Endothelial cell of umbilical vein (primary cell): Measurements from ENCODE around the gene CXorf65. TPM values are rescaled to one million over a fixed set of nuclear protein-coding genes. Genes with fewer than 3 reads are reported as not detected.

Source experiments
- BruUV-seq: library from RNA; stranded (reverse); fragments of 400-500 nt; replicated peaks from 2 replicates; lab custom pipeline; 2021; lab: Mats Ljungman, UMichigan
- CTCF ChIA-PET: fragments of 300-600, 350-600 bp; sonication (Branson Sonifier 250); formaldehyde crosslinking; loops from one replicate; lab custom pipeline; 2021; ENCODE audit warnings: antibody characterized with exemption, inconsistent platforms; lab: Charles Lee
- POLR2A ChIA-PET: fragments of 300-600, 350-600 bp; sonication (Branson Sonifier 250); formaldehyde crosslinking; loops from one replicate; lab custom pipeline; 2021; ENCODE audit warnings: antibody characterized with exemption, inconsistent platforms; lab: Charles Lee
- DNase-seq: peaks from one replicate; pipeline ENCODE4 v3.0.0-alpha.2; 2011; ENCODE audit warnings: low read depth, low spot score
- FAIRE-seq: peaks from 2 replicates; lab custom pipeline; 2011; peaks lifted over from hg19 to GRCh38; lab: Jason Lieb, UNC
- H2AFZ ChIP-seq: 2 replicates; pipeline ENCODE4 v1.6.0; 2012; ENCODE audit warnings: low read depth, low read length, control low read depth, inconsistent platforms
- H3K27ac ChIP-seq: 2 replicates; pipeline ENCODE4 v1.5.1; 2011; ENCODE audit warnings: low read depth, mild to moderate bottlenecking, control low read depth, low read length, moderate library complexity; ENCODE audit not compliant: insufficient read depth
- H3K27me3 ChIP-seq, 2 experiments: 2 replicates each; pipeline versions ENCODE4 v1.6.0 to v1.6.1; 2011; ENCODE audit warnings: low read length in 2 of 2, mixed read lengths in 1 of 2; ENCODE audit not compliant: control insufficient read depth in 2 of 2, insufficient read depth in 2 of 2
- H3K36me3 ChIP-seq, 2 experiments: 2 replicates in 1 of 2; 3 replicates in 1 of 2; pipeline ENCODE4 v1.5.1; 2011; ENCODE audit warnings: low read length in 2 of 2, mild to moderate bottlenecking in 1 of 2, moderate library complexity in 1 of 2; ENCODE audit not compliant: control insufficient read depth in 2 of 2, insufficient read depth in 2 of 2; ENCODE audit errors: extremely low read depth in 1 of 2
- H3K4me1 ChIP-seq: 3 replicates; pipeline ENCODE4 v1.5.1; 2011; ENCODE audit warnings: mild to moderate bottlenecking, low read length; ENCODE audit not compliant: control insufficient read depth, insufficient read depth; ENCODE audit errors: extremely low read depth
- H3K4me2 ChIP-seq: 2 replicates; pipeline ENCODE4 v1.6.1; 2011; ENCODE audit warnings: low read length, control low read depth, mixed read lengths; ENCODE audit not compliant: insufficient read depth
- H3K4me3 ChIP-seq, 3 experiments: fragments of 200-600 bp in 1 of 3; sonication (generic), shearing (Covaris generic) in 1 of 3; replicated peaks in 1 of 3; 2 replicates each; pipeline ENCODE4 v1.5.1; 2011 to 2016; ENCODE audit warnings: control low read depth in 3 of 3, low read length in 3 of 3, mild to moderate bottlenecking in 2 of 3, inconsistent platforms in 1 of 3, low read depth in 1 of 3, moderate library complexity in 1 of 3; ENCODE audit not compliant: insufficient read depth in 1 of 3
- H3K79me2 ChIP-seq: 2 replicates; pipeline ENCODE4 v1.6.0; 2012; ENCODE audit warnings: low read length, inconsistent platforms; ENCODE audit not compliant: control insufficient read depth, insufficient read depth
- H3K9ac ChIP-seq: replicated peaks from 2 replicates; pipeline ENCODE3; 2011; ENCODE audit warnings: low read length, control low read depth; ENCODE audit not compliant: insufficient read depth; ENCODE audit errors: extremely low read depth
- H3K9me1 ChIP-seq: replicated peaks from 3 replicates; pipeline ENCODE4 v1.6.0; 2011; ENCODE audit warnings: mild to moderate bottlenecking, low read length; ENCODE audit not compliant: control insufficient read depth, insufficient read depth; ENCODE audit errors: extremely low read depth
- H3K9me3 ChIP-seq: replicated peaks from 2 replicates; pipeline ENCODE4 v1.5.1; 2012; ENCODE audit warnings: low read length, inconsistent platforms; ENCODE audit not compliant: control insufficient read depth, insufficient read depth
- H4K20me1 ChIP-seq: replicated peaks from 2 replicates; pipeline ENCODE3; 2011; ENCODE audit warnings: mild to moderate bottlenecking, low read length; ENCODE audit not compliant: control insufficient read depth, insufficient read depth; ENCODE audit errors: extremely low read depth
- CTCF ChIP-seq, 2 donors: IDR thresholded peaks; 1 replicate in 1 of 2; 2 replicates in 1 of 2; pipeline ENCODE4 v1.5.1; 2011; ENCODE audit warnings: low read length in 2 of 2, mild to moderate bottlenecking in 2 of 2, moderate library complexity in 2 of 2, control low read depth in 1 of 2, inconsistent platforms in 1 of 2, low read depth in 1 of 2; ENCODE audit not compliant: insufficient read depth in 1 of 2; ENCODE audit errors: extremely low read depth in 1 of 2
- EZH2 ChIP-seq: IDR thresholded peaks from 2 replicates; pipeline ENCODE4 v1.6.1; 2012; ENCODE audit warnings: borderline replicate concordance, low read depth, mild to moderate bottlenecking, moderate library complexity, low read length, inconsistent platforms; ENCODE audit not compliant: severe bottlenecking
- FOS ChIP-seq: IDR thresholded peaks from 2 replicates; pipeline ENCODE4 v1.6.1; 2011; ENCODE audit warnings: mild to moderate bottlenecking, low read length, moderate library complexity, borderline replicate concordance; ENCODE audit not compliant: insufficient read depth
- GATA2 ChIP-seq: IDR thresholded peaks from 2 replicates; pipeline ENCODE4 v1.7.0; 2011; ENCODE audit warnings: low read depth, mild to moderate bottlenecking, moderate library complexity, mixed read lengths, low read length; ENCODE audit not compliant: insufficient read length, insufficient read depth
- JUN ChIP-seq: IDR thresholded peaks from 2 replicates; pipeline ENCODE4 v1.6.1; 2011; ENCODE audit warnings: borderline replicate concordance, low read depth; ENCODE audit not compliant: insufficient read length, insufficient read depth
- MAX ChIP-seq: IDR thresholded peaks from 2 replicates; pipeline ENCODE4 v1.6.1; 2011; ENCODE audit not compliant: insufficient read depth, insufficient read length
- MYC ChIP-seq: IDR thresholded peaks from one replicate; pipeline ENCODE4 v1.6.1; 2011; ENCODE audit warnings: mild to moderate bottlenecking, low read depth, low read length
- POLR2A ChIP-seq: IDR thresholded peaks from 2 replicates; pipeline ENCODE4 v1.6.1; 2012; ENCODE audit warnings: low read depth, mild to moderate bottlenecking, control low read depth, low read length
- POLR2AphosphoS5 ChIP-seq: IDR thresholded peaks from 2 replicates; pipeline ENCODE4 v1.6.1; 2012; ENCODE audit warnings: low read depth, mild to moderate bottlenecking, control low read depth, low read length, moderate library complexity; ENCODE audit not compliant: insufficient read depth
- dilution Hi-C: fragments of 300-500 bp; cut with MboI; formaldehyde crosslinking; loops from one replicate; pipeline ENCODE4 v1.15.0; 2019; ENCODE audit warnings: low sequenced_read_pairs; ENCODE audit not compliant: extremely low pct_ligation_motif_present
- intact Hi-C: fragments of 100-400 bp; cut with micrococcal nuclease; formaldehyde crosslinking; loops from one replicate; pipeline ENCODE4 v1.10.0; 2022
- polyA plus RNA-seq, 4 experiments: library from polyadenylated mRNA; depleted of rRNA in 3 of 4; stranded (reverse) in 3 of 4; unstranded in 1 of 4; fragments of >200 nt; gene quantifications; 2 replicates each; pipeline versions ENCODE4 v1.2.1 to v1.2.3, GENCODE V29; 2011 to 2012; ENCODE audit warnings: missing spikeins in 1 of 4
- total RNA-seq: library from RNA; stranded (reverse); gene quantifications from 2 replicates; pipeline ENCODE4 v1.2.3, GENCODE V29; 2021

Gene CXorf65
- total and polyA plus RNA-seq, 2 donors (not counting 3 experiments of a cell fraction or from before 2014, with no cell fraction given): not detected

- intact Hi-C loops: no loop called here
- POLR2A ChIA-PET: no interaction called here
- Histone ChIP-seq H3K9me1 (no peaks in the 10 kb centered on the region), H3K36me3 (no peaks in the 10 kb centered on the region), H3K9ac (no peak overlapping the region), H3K27me3 (no peaks in the 10 kb centered on the region), H3K4me3 (no peak overlapping the region), H3K27ac (no peak overlapping the region), H3K4me2 (no peak overlapping the region), H2AFZ (no peak overlapping the region), H4K20me1 (no peaks in the 10 kb centered on the region), H3K9me3 (no peaks in the 10 kb centered on the region), H3K4me1 (peaks cover 3% of the 10 kb centered on the region), H3K79me2 (no peaks in the 10 kb centered on the region)
- DNase-seq (no peak), FAIRE-seq (no peak)
- BruUV-seq: no TSS peak
- dilution Hi-C loops: no loop called here
- no peak for TF ChIP-seq JUN
- no peak for TF ChIP-seq EZH2
- TF ChIP-seq GATA2: no peak
- no peak for TF ChIP-seq POLR2A
- no peak for TF ChIP-seq FOS
- no peak for TF ChIP-seq POLR2AphosphoS5
- TF ChIP-seq MAX: no peak
- no peak for TF ChIP-seq CTCF (IDR thresholded peaks at IDR 0.05; ENCODE audit: extremely low read depth in 1 of 2, insufficient read depth in 1 of 2, low read depth in 1 of 2, low read length in 2 of 2)
- no peak for TF ChIP-seq MYC
- CTCF ChIA-PET: no interaction called here
Observed at GRCh38 chrX:71148278-71148663, 41.7 kb upstream of the CXorf65 start.
